HG03139 (cell line): ENCODE data around the gene PDRG1.

Experiments used
- ATAC-seq: cut with Tn5 transposase; IDR thresholded peaks from one replicate; pipeline ENCODE4 v1.9.1; 2021; ENCODE audit not compliant: unreplicated experiment

Gene PDRG1

DNA sequence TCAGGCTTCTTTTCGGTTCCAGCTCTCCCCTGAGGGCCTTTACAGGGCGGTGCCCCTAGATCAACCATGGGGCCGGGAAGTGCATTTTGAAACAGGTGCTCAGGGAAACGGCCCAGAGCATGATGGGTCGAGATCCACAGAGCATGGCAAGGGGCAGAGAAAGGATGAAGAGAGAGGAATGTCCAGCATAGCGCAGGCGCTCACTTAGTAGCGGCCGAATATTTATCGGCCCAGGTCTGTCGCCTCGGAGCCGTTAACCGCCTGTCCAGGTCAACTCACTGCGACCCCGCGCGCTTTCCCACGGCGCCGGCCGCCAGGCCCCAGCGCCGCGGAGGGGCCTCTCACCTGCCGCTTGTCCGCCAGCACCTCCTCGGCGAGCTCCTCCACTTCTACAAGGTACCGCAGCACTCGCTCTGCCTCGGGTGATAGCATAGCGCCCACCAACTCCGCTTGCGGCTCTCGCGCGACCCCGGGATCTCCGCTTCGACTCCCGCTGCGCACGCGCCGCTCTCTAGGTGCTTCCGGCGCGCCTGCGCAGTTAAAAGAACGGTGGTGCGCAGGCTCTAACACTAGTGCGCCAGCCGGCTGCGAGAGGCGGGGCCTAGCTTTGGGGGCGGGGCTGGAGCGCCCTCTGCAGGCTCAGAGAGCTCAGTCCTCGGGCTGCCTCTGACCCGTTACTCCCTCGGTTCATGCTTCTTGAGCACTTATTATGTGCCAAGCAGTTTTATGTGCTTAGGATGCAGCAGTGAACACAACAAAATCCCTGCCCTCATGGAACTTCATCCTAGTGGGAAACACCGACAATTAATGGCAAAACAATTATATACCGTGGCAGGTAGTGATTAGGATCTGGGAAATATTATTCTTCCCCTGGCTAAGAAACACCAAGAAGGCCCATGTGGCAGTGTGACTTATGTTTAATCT, at the start of gene PDRG1:
Gene PDRG1 (minus strand): TSS at position 517 of the 924 bp plus-strand sequence. CDS start 85 bp downstream, at position 432.
- ATAC-seq, result peak; percentile 89

DNA sequence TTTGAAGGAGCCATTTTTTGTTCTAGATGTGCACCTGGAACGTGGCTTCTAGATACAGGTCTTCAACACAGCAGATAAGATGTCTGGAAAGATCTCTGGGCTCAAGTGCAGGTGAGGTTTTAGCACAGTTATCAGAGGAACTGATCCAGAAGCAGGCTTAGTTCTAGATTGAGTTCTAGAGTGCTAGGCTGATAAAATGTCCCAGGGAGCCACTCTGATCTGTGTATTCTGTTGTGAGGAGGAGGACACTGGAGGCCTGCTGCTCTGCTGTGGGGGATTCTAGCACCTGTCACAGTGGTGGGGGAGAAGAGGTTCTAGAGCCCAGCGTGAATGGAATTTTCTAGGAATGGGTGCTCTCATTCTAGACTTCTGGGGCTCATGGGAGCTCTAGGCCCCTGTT, 46.4 kb upstream of the PDRG1 start:
- no peak for ATAC-seq

DNA sequence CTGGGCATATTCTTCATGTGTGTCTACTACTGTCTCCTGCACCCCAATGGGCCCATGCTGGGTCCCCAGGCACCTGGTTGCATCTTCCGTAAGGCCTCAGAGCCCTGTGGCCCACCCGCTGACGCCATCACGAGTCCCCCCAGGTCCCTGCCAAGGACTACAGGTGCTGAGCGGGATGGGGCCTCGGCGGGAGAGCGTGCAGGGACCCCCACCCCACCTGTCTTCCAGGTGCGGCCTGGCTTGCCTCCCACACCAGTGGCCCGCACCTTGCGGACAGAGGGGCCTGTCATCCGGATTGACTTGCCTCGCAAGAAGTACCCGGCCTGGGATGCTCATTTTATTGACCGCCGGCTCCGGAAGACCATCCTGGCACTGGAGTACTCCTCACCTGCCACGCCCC, 45.1 kb upstream of the PDRG1 start:
- ATAC-seq, result no peak

DNA sequence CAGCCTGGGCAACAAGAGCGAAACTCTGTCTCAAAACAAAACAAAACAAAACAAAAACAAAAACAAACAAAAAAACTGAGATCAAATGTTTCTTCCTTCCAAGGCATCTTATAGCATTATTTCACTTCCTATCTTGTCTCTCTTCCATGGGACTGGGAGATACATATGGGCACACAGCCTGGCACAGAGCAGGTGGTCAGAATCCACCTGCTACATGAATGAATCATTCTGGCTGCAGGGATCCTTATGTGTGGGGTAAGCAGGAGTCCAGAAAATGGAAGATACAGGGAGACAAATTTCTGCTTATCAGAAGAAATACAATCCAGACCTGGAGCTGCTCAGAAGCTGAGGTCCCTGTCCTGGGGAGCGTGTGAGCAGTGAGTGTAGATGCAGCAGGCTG, 40.2 kb upstream of the PDRG1 start:
- ATAC-seq, result no peak

DNA sequence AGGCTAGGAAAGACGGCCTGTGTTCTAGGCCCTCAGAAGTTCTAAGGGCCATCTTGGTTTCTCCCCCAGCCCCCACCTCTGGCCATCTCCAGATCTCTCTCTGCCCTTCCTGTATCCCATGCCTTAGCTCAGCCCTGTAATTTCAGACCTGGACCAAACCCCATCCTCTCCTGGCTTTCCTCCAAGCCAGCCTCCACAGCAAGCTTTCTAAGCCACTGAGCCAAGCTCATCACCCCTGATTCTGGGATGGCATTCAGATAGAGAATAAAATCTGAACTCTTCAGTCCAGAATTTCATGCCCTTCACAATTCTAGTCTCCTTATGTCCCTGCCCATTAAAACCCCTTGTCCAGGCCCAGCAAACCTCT, 39.5 kb upstream of the PDRG1 start:
- ATAC-seq, result no peak

DNA sequence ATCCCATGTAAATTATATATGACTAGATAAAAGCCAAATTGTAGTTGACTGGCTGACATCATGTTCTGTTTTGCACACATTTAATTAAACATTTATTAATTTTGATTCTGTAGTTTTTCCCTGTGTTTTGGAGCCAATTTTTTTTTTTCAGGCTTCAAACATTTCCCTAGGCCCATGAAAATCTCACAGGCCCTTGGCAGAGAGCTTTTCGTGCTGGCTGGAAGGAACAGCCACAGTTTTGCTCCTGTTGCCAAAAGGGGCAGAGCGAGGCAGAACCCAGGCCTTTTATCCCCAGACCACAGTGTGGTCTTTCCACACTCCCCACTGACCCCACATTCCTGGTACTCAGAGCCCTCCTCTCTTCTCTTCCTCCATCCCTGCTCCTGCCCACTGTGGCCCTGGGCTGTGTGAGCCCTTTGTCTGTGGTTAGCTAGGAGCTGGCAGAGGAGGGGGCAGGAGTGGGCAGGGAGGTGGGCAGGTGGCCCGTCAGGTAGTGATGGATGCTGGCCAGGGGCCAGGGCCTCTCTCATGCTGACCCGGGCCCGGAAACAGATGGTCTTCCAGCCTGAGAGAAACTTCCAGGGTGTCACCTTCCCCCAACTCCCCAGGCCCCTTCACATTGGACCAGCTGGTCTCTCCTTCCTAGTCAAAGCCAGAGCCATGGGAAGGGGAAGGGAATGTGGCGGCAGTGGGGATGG, 38.9 kb upstream of the PDRG1 start:
- ATAC-seq, result no peak

DNA sequence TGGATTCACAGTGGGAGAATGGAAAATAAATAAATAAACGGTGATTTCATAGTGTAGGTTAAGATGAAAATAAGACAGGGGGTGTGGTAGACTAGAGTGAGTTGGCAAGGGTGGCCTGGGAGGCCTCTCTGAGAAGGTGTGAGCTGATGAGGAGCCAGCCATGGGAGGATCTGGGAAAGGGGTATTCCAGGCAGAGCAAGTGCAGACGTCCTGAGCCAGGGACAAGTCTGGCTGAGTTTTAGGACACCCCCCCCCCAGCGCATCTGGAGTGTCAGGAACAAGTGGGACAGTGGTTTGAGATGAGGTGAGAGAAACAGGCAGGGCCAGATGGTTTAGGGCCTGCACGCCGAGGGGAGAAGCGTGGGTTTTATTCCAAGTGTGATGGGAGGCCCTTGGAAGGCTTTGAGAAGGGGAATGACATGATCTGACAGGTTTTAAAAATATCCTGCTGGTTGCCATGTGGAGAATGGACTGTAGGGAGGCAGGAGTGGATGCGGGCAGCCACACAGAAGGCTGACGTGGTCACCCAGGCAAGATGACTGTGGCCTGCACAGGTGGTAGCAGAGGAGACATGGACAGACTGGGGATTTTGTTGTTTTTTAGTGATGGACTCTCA, 37.3 kb upstream of the PDRG1 start:
- no peak for ATAC-seq

DNA sequence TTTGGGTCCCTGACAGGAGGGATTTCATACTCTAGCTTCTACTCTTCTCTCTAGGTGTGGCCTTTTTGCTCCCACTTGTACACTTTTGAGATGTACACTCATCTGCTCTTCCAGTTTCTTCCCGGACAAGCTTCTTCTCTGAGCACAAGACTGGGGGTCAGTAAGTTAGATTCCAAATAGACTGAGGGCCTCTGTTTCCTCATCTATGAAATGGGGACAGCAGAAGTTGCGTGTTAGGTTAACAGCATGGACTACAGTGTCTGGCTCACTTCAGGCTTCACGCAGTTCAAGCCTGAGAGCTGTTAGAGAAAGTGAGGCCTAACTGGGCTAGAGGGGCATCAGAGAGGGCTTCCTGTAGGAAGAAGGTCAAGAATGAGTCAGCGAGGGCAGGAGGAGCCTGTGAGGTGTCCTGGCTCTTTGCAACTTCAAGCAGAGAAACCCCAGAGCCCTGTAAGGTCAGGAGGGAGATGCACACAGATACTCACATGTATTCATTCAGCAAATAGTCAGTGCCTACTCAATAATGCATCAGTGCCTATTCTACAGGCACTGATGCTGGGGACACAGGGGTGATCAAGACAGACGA, 36.7 kb upstream of the PDRG1 start:
- ATAC-seq, result no peak

DNA sequence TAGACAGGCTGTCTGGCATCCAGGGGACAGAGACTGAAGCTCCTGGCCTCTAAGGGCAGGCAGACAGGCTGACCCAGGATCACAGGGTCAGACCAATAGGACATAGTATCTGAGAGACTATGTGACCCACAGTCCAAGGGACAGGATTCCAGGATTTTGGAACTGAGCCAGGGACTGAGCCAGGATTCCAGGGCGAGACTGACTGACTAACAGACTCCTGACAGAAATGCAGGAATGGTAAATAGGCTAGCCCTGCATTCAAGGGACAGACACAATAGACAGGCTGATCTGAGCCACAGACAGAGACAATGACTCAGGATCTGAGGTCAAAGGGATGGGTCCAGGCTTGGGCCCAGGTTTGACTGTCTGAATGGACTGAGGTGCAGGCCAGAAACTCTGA, 35.9 kb upstream of the PDRG1 start:
- no peak for ATAC-seq

DNA sequence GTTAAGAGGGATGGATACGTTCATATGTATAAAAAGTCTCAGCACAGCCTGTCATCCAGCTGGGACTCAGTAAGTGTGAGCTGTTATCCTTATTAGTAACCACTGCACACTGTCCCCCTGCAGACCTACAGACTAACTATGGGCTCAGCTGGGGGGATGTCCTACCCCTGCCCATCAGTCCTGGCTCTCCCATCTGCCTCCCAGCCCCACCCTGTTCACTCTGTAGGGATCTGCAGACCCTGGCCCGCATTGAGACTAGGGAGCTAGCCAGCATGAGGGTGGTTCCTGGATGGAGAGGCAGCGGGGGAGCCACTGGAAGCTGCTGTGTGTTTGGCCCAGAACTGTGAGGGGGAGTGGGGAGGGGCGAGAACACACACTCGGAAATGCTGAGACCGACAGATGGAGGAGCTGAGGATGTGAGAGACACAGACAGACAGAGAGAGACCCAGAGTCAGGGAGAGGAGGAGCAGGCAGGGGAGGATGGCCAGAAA, 33.2 kb upstream of the PDRG1 start:
- no peak for ATAC-seq

DNA sequence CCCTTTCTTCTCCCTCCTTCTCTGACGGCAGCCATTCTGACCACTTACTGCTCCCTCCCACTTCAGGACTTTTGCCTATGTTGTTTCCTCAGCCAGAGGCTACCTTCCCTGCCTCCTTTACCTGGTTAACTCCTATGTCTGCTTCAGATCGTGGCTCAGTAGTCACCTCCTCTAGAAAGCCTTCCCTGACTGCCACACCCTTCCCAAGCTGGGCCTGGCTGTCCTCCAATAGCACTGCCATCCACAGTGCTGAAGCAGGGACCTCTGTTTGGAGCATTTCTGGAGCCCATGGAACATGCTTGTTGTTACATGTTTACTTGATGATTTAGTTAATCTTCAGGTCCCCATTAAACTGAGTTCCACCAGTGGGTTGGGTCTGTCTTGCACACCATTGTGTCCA, 29.9 kb upstream of the PDRG1 start:
- no peak for ATAC-seq

DNA sequence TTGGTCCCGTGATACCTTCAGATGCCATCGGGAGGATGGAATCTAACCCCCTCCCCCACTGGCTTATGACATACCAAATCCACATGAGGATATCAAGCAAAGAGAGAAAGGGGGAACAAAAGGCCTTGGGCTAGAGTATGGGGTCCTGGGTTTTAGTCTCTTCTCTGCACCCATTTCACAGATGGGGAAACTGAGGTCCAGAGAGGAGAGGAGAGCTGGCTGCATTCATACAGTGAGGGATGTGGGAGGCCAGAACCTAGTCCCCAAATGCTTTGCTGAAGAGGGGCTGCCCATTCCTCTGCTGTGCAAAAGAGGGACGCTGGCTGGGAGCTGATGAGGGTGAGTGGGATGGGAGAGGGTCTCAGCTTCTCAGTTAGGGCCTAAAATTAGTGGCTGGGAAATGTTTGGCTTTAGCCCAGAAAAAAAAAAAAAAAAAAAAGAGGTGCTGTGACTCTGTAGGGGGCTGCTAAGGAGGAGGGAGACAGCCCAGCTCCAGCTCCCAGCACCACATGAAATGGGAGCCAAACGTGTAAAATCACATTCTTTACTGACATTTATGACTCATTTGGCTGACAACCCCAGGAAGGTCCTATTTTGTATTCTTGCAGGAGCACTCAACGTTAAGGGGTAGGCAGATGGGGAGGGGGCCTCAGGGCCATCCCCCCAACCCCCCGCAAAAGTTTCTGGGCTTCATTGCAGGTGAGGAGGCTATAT, 28.0 kb upstream of the PDRG1 start:
- no peak for ATAC-seq

DNA sequence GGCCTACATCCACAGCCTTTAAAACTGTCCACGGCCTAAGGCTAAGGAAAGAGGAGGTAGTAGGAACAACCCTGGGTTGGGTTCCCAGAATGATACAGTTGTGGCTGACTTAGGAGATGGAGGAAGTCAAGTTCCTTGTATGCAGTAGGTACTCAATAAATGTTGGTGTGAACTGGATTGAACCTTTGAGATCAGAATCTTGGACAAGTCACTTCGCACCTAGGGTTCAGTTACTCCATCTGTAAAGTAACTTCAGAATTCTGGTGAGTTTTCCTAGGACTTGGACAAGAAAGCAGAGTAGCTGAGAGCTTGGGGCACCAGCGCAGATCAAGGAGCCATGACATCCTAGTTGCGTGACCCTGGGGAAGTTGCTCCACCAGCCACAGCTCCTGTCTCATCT, 25.2 kb upstream of the PDRG1 start:
- ATAC-seq, result no peak

DNA sequence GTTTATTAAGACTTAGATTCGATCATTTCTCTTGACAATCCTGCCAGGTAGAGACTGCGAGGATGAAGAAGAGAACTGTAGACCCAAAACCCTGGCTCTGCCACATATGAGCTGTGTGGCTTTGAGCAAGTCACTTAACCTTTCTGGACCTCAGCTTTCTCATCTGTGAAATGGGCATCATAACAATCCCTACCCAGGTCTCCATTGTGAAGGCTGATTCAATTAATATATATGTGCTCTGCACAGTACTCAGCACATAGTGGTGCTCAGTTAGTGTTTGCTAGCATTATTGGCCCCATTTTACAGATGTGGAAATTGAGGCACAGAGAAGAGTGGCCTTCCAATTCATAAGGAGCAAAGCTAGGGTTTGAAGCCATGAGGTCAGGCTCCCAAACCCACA, 24.0 kb upstream of the PDRG1 start:
- no peak for ATAC-seq

DNA sequence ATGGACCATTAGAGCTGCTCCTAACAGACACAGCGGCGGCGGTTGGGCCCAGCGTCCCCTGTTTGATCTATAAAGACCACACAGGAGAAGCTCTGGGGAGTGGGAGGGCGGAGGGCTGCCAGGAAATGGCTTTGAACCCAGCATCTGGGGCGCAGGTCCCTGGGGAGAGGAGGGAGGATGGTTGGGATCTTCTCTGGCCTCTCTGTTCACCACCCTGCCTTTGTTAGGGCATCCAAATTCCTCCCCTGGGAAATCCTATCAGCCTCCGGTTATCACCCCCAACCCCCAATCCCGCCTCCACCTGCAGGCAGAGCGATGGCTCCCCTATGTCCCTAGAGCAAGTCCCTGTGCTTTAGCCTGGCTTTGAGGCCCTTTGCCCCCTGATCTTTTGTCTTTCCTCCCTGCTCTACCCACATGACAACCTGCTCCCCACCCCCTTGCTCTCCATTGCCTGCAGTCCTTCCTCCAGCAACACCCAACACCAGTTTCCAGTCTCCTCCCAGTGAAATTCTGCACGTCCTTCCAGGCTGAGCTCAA, 23.2 kb upstream of the PDRG1 start:
- ATAC-seq, result no peak

DNA sequence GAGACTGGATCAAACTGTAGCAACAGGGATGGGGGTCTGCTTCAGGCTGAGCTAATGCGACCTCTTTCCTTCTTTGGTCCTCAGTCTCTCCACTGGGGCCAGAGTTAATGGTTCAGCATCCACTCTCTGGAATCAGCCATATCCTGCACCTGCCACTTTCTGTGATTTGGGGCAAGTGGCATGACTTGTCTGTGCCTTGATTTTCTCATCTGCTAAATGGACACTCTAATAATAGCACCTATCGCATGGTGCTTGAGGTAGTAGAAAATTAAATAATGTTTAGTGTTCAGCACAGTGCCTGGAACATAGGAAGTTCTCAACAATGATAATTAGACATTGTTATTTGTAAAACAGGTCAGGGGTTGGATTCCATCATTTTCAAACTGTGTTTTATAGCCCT, 22.4 kb upstream of the PDRG1 start:
- no peak for ATAC-seq

DNA sequence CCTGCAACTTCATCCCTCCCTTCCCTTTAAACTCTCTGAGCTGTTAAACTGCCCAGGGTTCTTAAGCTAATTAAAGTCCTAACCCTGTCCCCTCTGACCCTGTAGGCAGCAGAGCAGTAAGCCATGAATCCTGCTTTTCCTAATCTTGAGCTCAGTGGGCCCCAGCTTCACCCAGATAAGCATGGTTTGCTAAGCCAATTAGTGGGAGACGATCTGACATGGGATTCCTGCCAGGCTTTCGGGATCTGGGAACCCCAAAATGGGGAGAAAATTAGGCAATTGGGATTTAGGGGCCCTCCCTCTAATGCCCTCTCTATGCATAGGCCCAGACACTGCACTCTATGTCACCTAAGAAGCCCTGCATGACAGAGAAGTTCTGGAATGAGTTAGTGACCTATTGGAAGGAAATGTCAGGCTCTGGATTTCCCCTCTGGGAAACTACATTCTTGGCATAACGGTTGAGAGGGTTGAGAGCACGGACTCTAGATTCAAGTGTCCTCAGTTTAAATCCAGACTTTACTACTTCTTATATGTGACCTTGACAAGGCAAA, 20.7 kb upstream of the PDRG1 start:
- no peak for ATAC-seq

DNA sequence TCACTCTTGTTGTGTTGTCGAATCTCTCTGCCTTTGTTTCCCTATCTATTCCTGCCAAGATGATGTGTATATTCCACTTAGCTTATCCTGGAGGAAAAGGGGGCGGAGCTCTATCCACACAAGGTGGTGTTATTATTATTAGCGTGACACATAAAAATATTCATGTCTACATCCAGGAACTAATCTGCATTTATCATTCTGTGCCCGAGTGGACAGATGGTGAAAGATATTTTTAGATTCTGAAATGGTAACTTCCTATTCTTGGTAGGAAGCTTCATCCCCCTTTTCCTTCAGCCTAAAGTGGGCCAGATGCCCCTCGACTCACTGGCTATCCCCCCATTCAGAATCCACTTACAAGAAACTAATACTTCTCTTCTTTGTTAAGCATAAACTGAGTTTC, 18.1 kb upstream of the PDRG1 start:
- no peak for ATAC-seq

DNA sequence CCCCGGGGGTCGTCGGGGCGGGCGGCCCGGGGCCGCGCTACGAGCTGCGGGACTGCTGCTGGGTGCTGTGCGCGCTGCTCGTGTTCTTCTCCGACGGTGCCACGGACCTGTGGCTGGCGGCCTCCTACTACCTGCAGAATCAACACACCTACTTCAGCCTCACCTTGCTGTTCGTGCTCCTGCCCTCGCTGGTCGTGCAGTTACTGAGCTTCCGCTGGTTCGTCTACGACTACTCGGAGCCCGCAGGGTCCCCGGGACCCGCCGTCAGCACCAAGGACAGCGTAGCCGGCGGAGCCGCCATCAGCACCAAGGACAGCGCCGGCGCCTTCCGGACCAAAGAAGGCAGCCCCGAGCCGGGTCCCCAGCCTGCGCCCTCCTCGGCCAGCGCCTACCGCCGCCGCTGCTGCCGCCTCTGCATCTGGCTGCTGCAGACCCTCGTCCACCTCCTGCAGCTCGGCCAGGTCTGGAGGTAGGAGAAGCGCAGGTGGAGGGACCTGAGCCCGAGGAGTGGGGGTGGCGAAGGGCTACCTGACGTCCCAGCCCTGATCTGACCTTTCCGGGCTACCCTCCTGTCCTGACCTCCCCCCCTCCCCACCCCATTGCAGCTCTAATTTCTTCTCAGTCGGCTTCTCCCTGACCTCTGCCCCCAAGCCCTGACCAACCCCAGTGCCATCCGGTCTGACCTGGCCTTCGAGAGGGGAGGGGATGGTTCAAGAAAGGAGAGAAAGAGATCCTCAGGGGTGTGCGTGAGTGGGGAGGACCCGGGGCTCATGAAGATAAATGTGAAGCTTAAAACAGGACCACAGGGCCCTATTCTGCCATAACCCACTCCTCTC, 16.7 kb upstream of the PDRG1 start:
- no peak for ATAC-seq
